SK-N-SH (cell line): ENCODE measurements around the gene NEMP2. TPM values are rescaled to one million over a fixed set of nuclear protein-coding genes. Genes with fewer than 3 reads are reported as not detected.

Experiments used
- CTCF ChIA-PET: fragments of 300-600, 350-600 bp; formaldehyde crosslinking; extraction: SDS; loops from one replicate; lab custom pipeline; 2021; lab: Yijun Ruan, JAX
- POLR2A ChIA-PET: fragments of 350-600 bp; sonication (Branson Sonifier 250); formaldehyde crosslinking; extraction: SDS; loops from one replicate; lab custom pipeline; 2020; ENCODE audit warnings: antibody characterized with exemption, inconsistent platforms; lab: Yijun Ruan, JAX
- DNase-seq: peaks from one replicate; pipeline ENCODE4 v3.0.0; 2012
- H2AFZ ChIP-seq: fragments of 200-600 bp; sonication (generic); 2 replicates; pipeline ENCODE4 v1.8.1; 2016; ENCODE audit warnings: antibody characterized with exemption, mild to moderate bottlenecking, low read depth
- H3F3A ChIP-seq: fragments of 200-600 bp; sonication (generic); replicated peaks from 2 replicates; pipeline ENCODE3; 2016; ENCODE audit warnings: antibody characterized with exemption, mild to moderate bottlenecking; ENCODE audit not compliant: insufficient read depth
- H3K27ac ChIP-seq, 2 experiments: fragments of 200-500 bp in 1 of 2; fragments of 200-600 bp in 1 of 2; sonication (Bioruptor generic) in 1 of 2; sonication (generic), shearing (Covaris generic) in 1 of 2; 2 replicates each; pipeline versions ENCODE4 v1.5.1 to v1.6.1; 2014 to 2016; ENCODE audit warnings: low read depth in 2 of 2, inconsistent platforms in 1 of 2, low read length in 1 of 2, mild to moderate bottlenecking in 1 of 2, mixed read lengths in 1 of 2
- H3K27me3 ChIP-seq: fragments of 200-600 bp; sonication (generic), shearing (Covaris generic); 2 replicates; pipeline ENCODE4 v1.6.1; 2016; ENCODE audit warnings: mixed run types; ENCODE audit not compliant: insufficient read depth
- H3K36me3 ChIP-seq, 2 experiments: fragments of 200-500 bp in 1 of 2; fragments of 200-600 bp in 1 of 2; sonication (Bioruptor generic) in 1 of 2; sonication (generic) in 1 of 2; replicated peaks in 1 of 2; 2 replicates each; pipeline versions ENCODE3 to v1.5.1; 2014 to 2016; ENCODE audit warnings: low read length in 1 of 2, mild to moderate bottlenecking in 1 of 2; ENCODE audit not compliant: insufficient read depth in 2 of 2, control insufficient read depth in 1 of 2
- H3K4me1 ChIP-seq, 2 experiments: fragments of 200-500 bp in 1 of 2; fragments of 200-600 bp in 1 of 2; sonication (Bioruptor generic) in 1 of 2; sonication (generic), shearing (Covaris generic) in 1 of 2; 2 replicates each; pipeline versions ENCODE4 v1.5.1 to v1.6.1; 2014 to 2016; ENCODE audit warnings: low read depth in 1 of 2, low read length in 1 of 2, mixed run types in 1 of 2; ENCODE audit not compliant: insufficient read depth in 2 of 2, control insufficient read depth in 1 of 2
- H3K4me2 ChIP-seq: fragments of 200-600 bp; sonication (generic), shearing (Covaris generic); 2 replicates; pipeline ENCODE4 v1.6.1; 2017; ENCODE audit warnings: mixed run types
- H3K4me3 ChIP-seq, 2 experiments: fragments of 200-500 bp in 1 of 2; fragments of 200-600 bp in 1 of 2; sonication (Bioruptor generic) in 1 of 2; sonication (generic), shearing (Covaris generic) in 1 of 2; 2 replicates each; pipeline versions ENCODE4 v1.5.1 to v1.8.1; 2014 to 2016; ENCODE audit warnings: low read depth in 2 of 2, inconsistent platforms in 1 of 2, low read length in 1 of 2, mild to moderate bottlenecking in 1 of 2, mixed read lengths in 1 of 2, moderate library complexity in 1 of 2
- H3K79me2 ChIP-seq: fragments of 200-600 bp; sonication (generic); 2 replicates; pipeline ENCODE4 v1.8.1; 2017; ENCODE audit warnings: mild to moderate bottlenecking; ENCODE audit not compliant: insufficient read depth
- H3K9ac ChIP-seq: fragments of 200-600 bp; sonication (generic); 2 replicates; pipeline ENCODE4 v1.6.1; 2017; ENCODE audit warnings: mixed run types
- H3K9me2 ChIP-seq: fragments of 200-600 bp; sonication (generic); 2 replicates; pipeline ENCODE4 v1.6.1; 2017; ENCODE audit warnings: mixed run types
- H3K9me3 ChIP-seq: fragments of 200-600 bp; sonication (generic); 2 replicates; pipeline ENCODE4 v1.6.1; 2017; ENCODE audit warnings: mixed run types, mild to moderate bottlenecking, moderate library complexity
- H4K20me1 ChIP-seq: fragments of 200-600 bp; sonication (generic); 2 replicates; pipeline ENCODE4 v1.6.1; 2017; ENCODE audit warnings: mild to moderate bottlenecking, mixed run types; ENCODE audit not compliant: insufficient read depth
- ELF1 ChIP-seq: IDR thresholded peaks from 2 replicates; pipeline ENCODE4 v1.4.0; 2012
- EP300 ChIP-seq, 2 experiments: IDR thresholded peaks; 2 replicates each; pipeline versions ENCODE4 v1.4.0 to v1.6.1; 2012; ENCODE audit warnings: borderline replicate concordance in 1 of 2, low read depth in 1 of 2, low read length in 1 of 2
- FOSL2 ChIP-seq: IDR thresholded peaks from 2 replicates; pipeline ENCODE4 v1.4.0; 2012; ENCODE audit warnings: low read depth, mild to moderate bottlenecking, moderate library complexity, borderline replicate concordance
- FOXJ3 ChIP-seq: sonication (generic); formaldehyde crosslinking; IDR thresholded peaks from 2 replicates; pipeline ENCODE4 v1.5.1; 2020; ENCODE audit warnings: mild to moderate bottlenecking, missing genetic modification reagents
- GABPA ChIP-seq: IDR thresholded peaks from 2 replicates; pipeline ENCODE4 v1.4.0; 2012; ENCODE audit warnings: low read depth, mild to moderate bottlenecking
- GATA2 ChIP-seq: sonication (generic); formaldehyde crosslinking; IDR thresholded peaks from 2 replicates; pipeline ENCODE4 v1.5.0; 2020; ENCODE audit warnings: mild to moderate bottlenecking, missing genetic modification reagents
- IRF3 ChIP-seq: fragments of 150-350 bp; IDR thresholded peaks from 2 replicates; pipeline ENCODE4 v1.6.1; 2016; ENCODE audit warnings: mild to moderate bottlenecking, low read depth, low read length
- JUND ChIP-seq: IDR thresholded peaks from 2 replicates; pipeline ENCODE4 v1.4.0; 2012
- MEF2A ChIP-seq: IDR thresholded peaks from 2 replicates; pipeline ENCODE4 v1.4.0; 2012; ENCODE audit warnings: low read depth, borderline replicate concordance
- MXI1 ChIP-seq: IDR thresholded peaks from 2 replicates; pipeline ENCODE4 v1.6.1; 2012; ENCODE audit warnings: mild to moderate bottlenecking, low read depth, low read length, improper control_type of control experiment
- NFIC ChIP-seq: IDR thresholded peaks from 2 replicates; pipeline ENCODE4 v1.4.0; 2012; ENCODE audit warnings: borderline replicate concordance
- NRF1 ChIP-seq: IDR thresholded peaks from 2 replicates; pipeline ENCODE4 v1.6.1; 2012; ENCODE audit warnings: low read depth, mild to moderate bottlenecking, low read length
- PBX3 ChIP-seq: IDR thresholded peaks from 2 replicates; pipeline ENCODE4; 2012
- POLR2AphosphoS5 ChIP-seq: IDR thresholded peaks from 2 replicates; pipeline ENCODE4 v1.6.1; 2012; ENCODE audit warnings: low read depth, low read length
- RAD21 ChIP-seq: IDR thresholded peaks from 2 replicates; pipeline ENCODE4 v1.6.1; 2012; ENCODE audit warnings: mild to moderate bottlenecking, low read length
- RCOR1 ChIP-seq: fragments of 150-350 bp; IDR thresholded peaks from 2 replicates; pipeline ENCODE4 v1.6.1; 2017; ENCODE audit warnings: antibody characterized with exemption, low read length
- RFX5 ChIP-seq: IDR thresholded peaks from 2 replicates; pipeline ENCODE4 v1.6.1; 2012; ENCODE audit warnings: mild to moderate bottlenecking, improper control_type of control experiment, low read length
- RXRA ChIP-seq: IDR thresholded peaks from 2 replicates; pipeline ENCODE4 v1.4.0; 2012; ENCODE audit warnings: low read depth, mild to moderate bottlenecking, borderline replicate concordance
- SMC3 ChIP-seq: IDR thresholded peaks from 2 replicates; pipeline ENCODE4 v1.6.1; 2012; ENCODE audit warnings: low read depth, low read length, improper control_type of control experiment
- TEAD4 ChIP-seq: IDR thresholded peaks from 2 replicates; pipeline ENCODE4 v1.4.0; 2012; ENCODE audit warnings: mild to moderate bottlenecking, borderline replicate concordance; ENCODE audit not compliant: insufficient read depth
- USF2 ChIP-seq: fragments of 150-350 bp; IDR thresholded peaks from 2 replicates; pipeline ENCODE4 v1.6.1; 2017; ENCODE audit warnings: antibody characterized with exemption, low read length, low read depth, borderline replicate concordance
- ZBTB33 ChIP-seq: IDR thresholded peaks from 2 replicates; pipeline ENCODE4 v1.4.0; 2012; ENCODE audit warnings: low read depth, borderline replicate concordance
- WGBS: methylation state at CpG from one replicate; pipeline ENCODE4 v1.1.6; 2017; ENCODE audit warnings: low lambda C conversion rate; 5-methylcytosine and 5-hydroxymethylcytosine counted together
- polyA plus RNA-seq, 3 experiments: library from polyadenylated mRNA; depleted of rRNA; stranded (reverse); fragments of >200 nt; gene quantifications; 2 replicates each; pipeline ENCODE4 v1.2.3, GENCODE V29; 2012

NEMP2 gene
- polyA plus RNA-seq, 1 of the 3 experiments (the other 2 are of a cell fraction): 2.0 TPM

GRCh38 chr2:190501231-190501630, 33.3 kb downstream of the NEMP2 start (continued):
- TF ChIP-seq PBX3: no peak
- TF ChIP-seq TEAD4: no peak
- TF ChIP-seq MEF2A: no peak

- POLR2A ChIA-PET: no interaction called here
- H4K20me1 ChIP-seq: no peaks in the 10 kb centered on the region
- no peaks in the 10 kb centered on the region for H3K27me3 ChIP-seq
- no peaks in the 10 kb centered on the region; a peak in 2 of 4 replicates for H3K4me1 ChIP-seq
- WGBS: 95% methylated on average over 7 of the region's 7 CpGs
- H3K27ac ChIP-seq: no peak overlapping the region
- TF ChIP-seq GABPA: no peak
- TF ChIP-seq RXRA: no peak
- TF ChIP-seq FOSL2: no peak
- TF ChIP-seq SMC3: no peak
- H3K9me3 ChIP-seq: no peaks in the 10 kb centered on the region
- no peaks in the 10 kb centered on the region for H3K79me2 ChIP-seq
- H3K9ac ChIP-seq: no peak overlapping the region
- H3F3A ChIP-seq: no peaks in the 10 kb centered on the region
- H3K4me2 ChIP-seq: no peak overlapping the region
- H3K4me3 ChIP-seq: no peak overlapping the region
- H3K36me3 ChIP-seq: peaks cover 7 to 48% of the 10 kb centered on the region in 2 experiments
- CTCF ChIA-PET: no interaction called here
- H2AFZ ChIP-seq: no peak overlapping the region
- no peaks in the 10 kb centered on the region for H3K9me2 ChIP-seq
- no peak for DNase-seq
Measured at GRCh38 chr2:190500054-190500502, 34.4 kb downstream of the NEMP2 start.

- H3K9ac ChIP-seq: no peak overlapping the region
- no peaks in the 10 kb centered on the region for H3K79me2 ChIP-seq
- H4K20me1 ChIP-seq: no peaks in the 10 kb centered on the region
- H2AFZ ChIP-seq: no peak overlapping the region
- no peaks in the 10 kb centered on the region for H3K27me3 ChIP-seq
- CTCF ChIA-PET: no interaction called here
- no peak overlapping the region for H3K27ac ChIP-seq
- POLR2A ChIA-PET: no interaction called here
- no peaks in the 10 kb centered on the region for H3F3A ChIP-seq
- H3K4me1 ChIP-seq: no peaks in the 10 kb centered on the region; a peak in 2 of 4 replicates
- no peaks in the 10 kb centered on the region for H3K9me2 ChIP-seq
- no peak for DNase-seq
- no peak overlapping the region for H3K4me2 ChIP-seq
- H3K4me3 ChIP-seq: no peak overlapping the region
- WGBS: 100% methylated on average over 1 of the region's 1 CpG
- H3K9me3 ChIP-seq: no peaks in the 10 kb centered on the region
- H3K36me3 ChIP-seq: peaks cover 7 to 40% of the 10 kb centered on the region in 2 experiments
- no peak for TF ChIP-seq NFIC
- TF ChIP-seq MXI1: no peak
- TF ChIP-seq NRF1: no peak
- no peak for TF ChIP-seq EP300 (IDR thresholded peaks at IDR 0.05; ENCODE audit: borderline replicate concordance in 1 of 2, low read depth in 1 of 2, low read length in 1 of 2)
- TF ChIP-seq ZBTB33: no peak
- no peak for TF ChIP-seq RCOR1
- TF ChIP-seq RAD21: no peak
- TF ChIP-seq JUND: no peak
- TF ChIP-seq GATA2 (CRISPR knock-in tag): no peak
- no peak for TF ChIP-seq TEAD4
- no peak for TF ChIP-seq RFX5
- TF ChIP-seq POLR2AphosphoS5: no peak
- no peak for TF ChIP-seq IRF3
- no peak for TF ChIP-seq PBX3
- TF ChIP-seq USF2: no peak
- no peak for TF ChIP-seq MEF2A
- no peak for TF ChIP-seq FOXJ3 (CRISPR knock-in tag)
- no peak for TF ChIP-seq ELF1
- TF ChIP-seq RXRA: no peak
Measured at GRCh38 chr2:190499273-190499672, 35.2 kb downstream of the NEMP2 start.
